H9 (cell line): ENCODE results near the gene RGS9. TPM values are rescaled to one million over a fixed set of nuclear protein-coding genes. Genes with fewer than 3 reads are reported as not detected.

Experiments
- DNase-seq: peaks from one replicate; pipeline ENCODE4 v3.0.0-alpha.2; 2017
- H2AFZ ChIP-seq: one replicate; pipeline ENCODE4 v1.6.1; 2013; ENCODE audit warnings: mild to moderate bottlenecking, low read length, control low read depth, moderate library complexity
- H2AK5ac ChIP-seq: 2 replicates; pipeline ENCODE4 v1.6.1; 2013; ENCODE audit warnings: low read length, control low read depth, mixed read lengths; ENCODE audit not compliant: insufficient read length
- H2BK120ac ChIP-seq: one replicate; pipeline ENCODE4 v1.6.1; 2013; ENCODE audit warnings: low read depth, mild to moderate bottlenecking, low read length, control low read depth, inconsistent platforms; ENCODE audit not compliant: poor library complexity, severe bottlenecking
- H2BK12ac ChIP-seq: 2 replicates; pipeline ENCODE4 v1.6.1; 2013; ENCODE audit warnings: low read length, control low read depth, mixed read lengths, low read depth; ENCODE audit not compliant: insufficient read length
- H2BK15ac ChIP-seq: 2 replicates; pipeline ENCODE4 v1.6.1; 2013; ENCODE audit warnings: low read depth, low read length, control low read depth
- H2BK20ac ChIP-seq: one replicate; pipeline ENCODE4 v1.6.1; 2013; ENCODE audit warnings: low read depth, mild to moderate bottlenecking, low read length, control low read depth, inconsistent platforms; ENCODE audit not compliant: poor library complexity, severe bottlenecking
- H2BK5ac ChIP-seq: 2 replicates; pipeline ENCODE4 v1.6.1; 2013; ENCODE audit warnings: low read length, control low read depth, mixed read lengths; ENCODE audit not compliant: insufficient read length
- H3K14ac ChIP-seq: 2 replicates; pipeline ENCODE4 v1.6.1; 2013; ENCODE audit warnings: low read length, control low read depth; ENCODE audit not compliant: insufficient read depth
- H3K18ac ChIP-seq: 2 replicates; pipeline ENCODE4 v1.6.1; 2013; ENCODE audit warnings: low read depth, mild to moderate bottlenecking, mixed read lengths, low read length, control low read depth; ENCODE audit not compliant: insufficient read length
- H3K23ac ChIP-seq: 2 replicates; pipeline ENCODE4 v1.6.1; 2013; ENCODE audit warnings: low read length, control low read depth, mixed read lengths, low read depth; ENCODE audit not compliant: insufficient read length
- H3K23me2 ChIP-seq: 2 replicates; pipeline ENCODE4 v1.6.1; 2013; ENCODE audit warnings: low read depth, mild to moderate bottlenecking, mixed read lengths, low read length, control low read depth; ENCODE audit not compliant: insufficient read length, poor library complexity, severe bottlenecking
- H3K27ac ChIP-seq: 2 replicates; pipeline ENCODE4 v1.5.1; 2013; ENCODE audit warnings: low read length, control low read depth, mixed read lengths, low read depth; ENCODE audit not compliant: insufficient read length
- H3K27me3 ChIP-seq: 2 replicates; pipeline ENCODE4 v1.6.1; 2013; ENCODE audit warnings: low read length, control low read depth, inconsistent platforms; ENCODE audit not compliant: insufficient read depth
- H3K4ac ChIP-seq: 2 replicates; pipeline ENCODE4 v1.6.1; 2013; ENCODE audit warnings: low read depth, mild to moderate bottlenecking, control low read depth, inconsistent platforms, low read length, moderate library complexity
- H3K4me1 ChIP-seq: 2 replicates; pipeline ENCODE4 v1.6.1; 2013; ENCODE audit warnings: low read length, control low read depth, inconsistent platforms; ENCODE audit not compliant: insufficient read depth
- H3K4me2 ChIP-seq: 2 replicates; pipeline ENCODE4 v1.6.1; 2013; ENCODE audit warnings: low read length, control low read depth, mixed read lengths; ENCODE audit not compliant: insufficient read length, insufficient read depth
- H3K56ac ChIP-seq: 2 replicates; pipeline ENCODE4 v1.6.1; 2013; ENCODE audit warnings: low read depth, mild to moderate bottlenecking, mixed read lengths, low read length, control low read depth; ENCODE audit not compliant: insufficient read length
- H3K79me1 ChIP-seq: 2 replicates; pipeline ENCODE4 v1.6.1; 2013; ENCODE audit warnings: low read depth, mild to moderate bottlenecking, moderate library complexity, low read length, control low read depth, inconsistent platforms; ENCODE audit not compliant: insufficient read depth, poor library complexity, severe bottlenecking
- H3K79me2 ChIP-seq: 2 replicates; pipeline ENCODE4 v1.6.1; 2013; ENCODE audit warnings: low read length, control low read depth, inconsistent platforms; ENCODE audit not compliant: insufficient read depth
- H3K9ac ChIP-seq: 2 replicates; pipeline ENCODE4 v1.6.1; 2013; ENCODE audit warnings: low read length, control low read depth, mixed read lengths; ENCODE audit not compliant: insufficient read length; ENCODE audit errors: extremely low read depth
- H3K9me3 ChIP-seq: one replicate; pipeline ENCODE4 v1.6.1; 2013; ENCODE audit warnings: low read depth, low read length, inconsistent platforms; ENCODE audit not compliant: control insufficient read depth
- H3T11ph ChIP-seq: one replicate; pipeline ENCODE4 v1.6.1; 2013; ENCODE audit warnings: mild to moderate bottlenecking, low read length, control low read depth, inconsistent platforms
- H4K20me1 ChIP-seq: one replicate; pipeline ENCODE4 v1.6.1; 2013; ENCODE audit not compliant: control insufficient read depth, insufficient read length, insufficient read depth
- H4K5ac ChIP-seq: 2 replicates; pipeline ENCODE4 v1.6.1; 2013; ENCODE audit warnings: low read depth, mild to moderate bottlenecking, mixed read lengths, low read length, control low read depth; ENCODE audit not compliant: insufficient read length
- H4K8ac ChIP-seq: replicated peaks from 2 replicates; pipeline ENCODE4 v1.6.1; 2013; ENCODE audit warnings: low read length, control low read depth, mixed read lengths, low read depth; ENCODE audit not compliant: insufficient read length
- H4K91ac ChIP-seq: 2 replicates; pipeline ENCODE4 v1.6.1; 2013; ENCODE audit warnings: low read depth, mild to moderate bottlenecking, moderate library complexity, mixed read lengths, low read length, control low read depth; ENCODE audit not compliant: insufficient read length
- H3K27ac Mint-ChIP-seq, 3 experiments: 2 replicates in 2 of 3; 3 replicates in 1 of 3; pipeline ENCODE4 v1.8.0; 2020 to 2021; ENCODE audit warnings: mixed read lengths in 3 of 3, mild to moderate bottlenecking in 1 of 3, moderate library complexity in 1 of 3
- H3K27me3 Mint-ChIP-seq: 2 replicates; pipeline ENCODE4 v1.8.0; 2021; ENCODE audit warnings: low read depth, mild to moderate bottlenecking, moderate library complexity, mixed read lengths
- H3K36me3 Mint-ChIP-seq, 3 experiments: 2 replicates in 2 of 3; 3 replicates in 1 of 3; pipeline ENCODE4 v1.8.0; 2020 to 2021; ENCODE audit warnings: low read depth in 3 of 3, mixed read lengths in 3 of 3; ENCODE audit not compliant: insufficient read depth in 1 of 3
- H3K4me1 Mint-ChIP-seq, 2 experiments: 2 replicates each; pipeline ENCODE4 v1.8.0; 2020; ENCODE audit warnings: mixed read lengths in 2 of 2
- H3K4me3 Mint-ChIP-seq, 2 experiments: 2 replicates in 1 of 2; 3 replicates in 1 of 2; pipeline ENCODE4 v1.8.0; 2020 to 2021; ENCODE audit warnings: mild to moderate bottlenecking in 2 of 2, mixed read lengths in 2 of 2, moderate library complexity in 1 of 2
- H3K9me3 Mint-ChIP-seq, 2 experiments: 2 replicates in 1 of 2; 3 replicates in 1 of 2; pipeline ENCODE4 v1.8.0; 2020; ENCODE audit warnings: mild to moderate bottlenecking in 2 of 2, mixed read lengths in 2 of 2, moderate library complexity in 1 of 2
- WGBS: extraction: QIAGEN DNeasy Blood & Tissue Kit; methylation state at CpG from one replicate; pipeline ENCODE4 v1.1.7; 2013; ENCODE audit warnings: missing lambda C conversion rate, low lambda C conversion rate, mixed read lengths; ENCODE audit not compliant: insufficient read length; ENCODE audit errors: extremely low coverage; 5-methylcytosine and 5-hydroxymethylcytosine counted together
- total RNA-seq: library from RNA; stranded (reverse); gene quantifications from 2 replicates; pipeline ENCODE4 v1.2.1, GENCODE V29; 2021
- TF ChIP-seq, protein P1 (sequence below): fragments of 200-600 bp; sonication (generic); conservative IDR thresholded peaks from 3 replicates; pipeline ENCODE4 v1.8.0; 2021; ENCODE audit warnings: antibody characterized with exemption, mild to moderate bottlenecking

The RGS9 gene
- total RNA-seq, 1 experiment from 2014 or later, result 12.0 TPM

DNA sequence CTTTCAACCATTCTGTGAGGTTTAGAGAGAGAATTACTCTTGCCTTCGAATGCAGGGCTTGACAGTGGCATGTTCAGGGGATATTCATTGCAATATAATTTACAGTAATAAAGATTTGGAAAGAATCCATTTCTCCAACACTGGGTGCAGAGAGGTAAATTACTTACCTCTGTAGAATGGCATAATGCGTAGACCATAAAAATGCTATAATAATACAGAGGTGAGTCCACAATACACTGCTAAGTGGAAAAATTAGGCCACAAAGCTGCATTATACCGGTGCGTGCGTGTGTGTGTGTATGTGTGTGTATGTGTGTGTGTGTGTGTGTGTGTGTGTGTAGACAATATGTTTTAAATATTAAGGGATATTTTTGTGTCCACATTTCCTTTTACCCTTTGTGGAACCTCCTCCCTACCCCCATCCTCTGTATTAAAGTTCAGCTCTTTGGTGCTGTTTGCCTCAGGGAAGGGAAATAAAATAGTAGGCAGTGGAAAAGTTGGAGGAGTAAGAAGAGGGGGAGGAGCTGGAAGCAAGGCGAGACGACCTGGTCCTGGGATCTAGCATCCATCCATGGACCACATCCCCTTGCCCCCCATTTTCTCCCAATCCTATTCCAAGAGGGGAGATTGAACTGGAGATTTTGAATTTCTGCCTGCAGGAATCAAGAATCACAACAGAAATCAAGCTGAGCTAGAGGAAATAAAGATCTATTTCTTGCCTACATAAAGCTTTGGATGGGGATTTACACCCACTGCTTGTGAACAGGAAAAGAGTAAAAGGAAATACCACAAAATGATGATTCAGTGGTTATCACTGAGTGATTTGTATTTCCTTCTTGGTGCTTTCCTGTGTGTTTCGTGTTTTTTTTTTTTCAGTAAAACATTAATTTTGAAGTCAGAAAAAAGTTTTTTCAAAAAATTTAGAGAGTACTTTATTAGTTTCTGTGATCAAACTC, 124.8 kb downstream of the RGS9 start:
- H3K4me1 ChIP-seq, result no peaks in the 10 kb centered on the region
- H3K23me2 ChIP-seq, result no peaks in the 10 kb centered on the region
- no peak overlapping the region for H3K27ac ChIP-seq
- no peak overlapping the region for H3T11ph ChIP-seq
- no peak overlapping the region for H4K8ac ChIP-seq
- H3K56ac ChIP-seq, result no peak overlapping the region
- no peaks in the 10 kb centered on the region for H3K27me3 ChIP-seq
- H4K91ac ChIP-seq, result no peak overlapping the region
- no peak overlapping the region for H3K23ac ChIP-seq
- H2BK5ac ChIP-seq, result no peak overlapping the region
- H3K79me2 ChIP-seq, result no peaks in the 10 kb centered on the region
- Mint-ChIP-seq H3K4me3 (no peak overlapping the region), H3K27me3 (no peaks in the 10 kb centered on the region; the same call in 1 of the 2 replicates), H3K36me3 (peaks cover 0 to 5% (median 0%) of the 10 kb centered on the region in 3 experiments; a peak in 1 of 7 replicates), H3K9me3 (peaks cover 0 to 9% of the 10 kb centered on the region in 2 experiments; a peak in 3 of 5 replicates), H3K27ac (no peak overlapping the region; a peak in 1 of 7 replicates), H3K4me1 (no peaks in the 10 kb centered on the region)
- TF ChIP-seq, protein P1, sequence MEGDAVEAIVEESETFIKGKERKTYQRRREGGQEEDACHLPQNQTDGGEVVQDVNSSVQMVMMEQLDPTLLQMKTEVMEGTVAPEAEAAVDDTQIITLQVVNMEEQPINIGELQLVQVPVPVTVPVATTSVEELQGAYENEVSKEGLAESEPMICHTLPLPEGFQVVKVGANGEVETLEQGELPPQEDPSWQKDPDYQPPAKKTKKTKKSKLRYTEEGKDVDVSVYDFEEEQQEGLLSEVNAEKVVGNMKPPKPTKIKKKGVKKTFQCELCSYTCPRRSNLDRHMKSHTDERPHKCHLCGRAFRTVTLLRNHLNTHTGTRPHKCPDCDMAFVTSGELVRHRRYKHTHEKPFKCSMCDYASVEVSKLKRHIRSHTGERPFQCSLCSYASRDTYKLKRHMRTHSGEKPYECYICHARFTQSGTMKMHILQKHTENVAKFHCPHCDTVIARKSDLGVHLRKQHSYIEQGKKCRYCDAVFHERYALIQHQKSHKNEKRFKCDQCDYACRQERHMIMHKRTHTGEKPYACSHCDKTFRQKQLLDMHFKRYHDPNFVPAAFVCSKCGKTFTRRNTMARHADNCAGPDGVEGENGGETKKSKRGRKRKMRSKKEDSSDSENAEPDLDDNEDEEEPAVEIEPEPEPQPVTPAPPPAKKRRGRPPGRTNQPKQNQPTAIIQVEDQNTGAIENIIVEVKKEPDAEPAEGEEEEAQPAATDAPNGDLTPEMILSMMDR, result no peak
- H4K5ac ChIP-seq, result no peak overlapping the region
- no peak overlapping the region for H3K9ac ChIP-seq
- no peak overlapping the region for H3K4me2 ChIP-seq
- no peak overlapping the region for H2AK5ac ChIP-seq
- DNase-seq, result no peak
- no peak overlapping the region for H3K18ac ChIP-seq
- H2BK20ac ChIP-seq, result no peak overlapping the region
- no peak overlapping the region for H2BK12ac ChIP-seq
- H3K9me3 ChIP-seq, result no peaks in the 10 kb centered on the region
- H2BK15ac ChIP-seq, result no peak overlapping the region
- H2BK120ac ChIP-seq, result no peak overlapping the region
- H3K14ac ChIP-seq, result no peak overlapping the region
- H3K79me1 ChIP-seq, result no peaks in the 10 kb centered on the region
- H4K20me1 ChIP-seq, result no peaks in the 10 kb centered on the region
- no peak overlapping the region for H3K4ac ChIP-seq
- WGBS, result no CpG with 5 or more reads among the region's 8 CpGs
- no peak overlapping the region for H2AFZ ChIP-seq
